ENCODE measurements around the gene RUNX2.

DNA sequence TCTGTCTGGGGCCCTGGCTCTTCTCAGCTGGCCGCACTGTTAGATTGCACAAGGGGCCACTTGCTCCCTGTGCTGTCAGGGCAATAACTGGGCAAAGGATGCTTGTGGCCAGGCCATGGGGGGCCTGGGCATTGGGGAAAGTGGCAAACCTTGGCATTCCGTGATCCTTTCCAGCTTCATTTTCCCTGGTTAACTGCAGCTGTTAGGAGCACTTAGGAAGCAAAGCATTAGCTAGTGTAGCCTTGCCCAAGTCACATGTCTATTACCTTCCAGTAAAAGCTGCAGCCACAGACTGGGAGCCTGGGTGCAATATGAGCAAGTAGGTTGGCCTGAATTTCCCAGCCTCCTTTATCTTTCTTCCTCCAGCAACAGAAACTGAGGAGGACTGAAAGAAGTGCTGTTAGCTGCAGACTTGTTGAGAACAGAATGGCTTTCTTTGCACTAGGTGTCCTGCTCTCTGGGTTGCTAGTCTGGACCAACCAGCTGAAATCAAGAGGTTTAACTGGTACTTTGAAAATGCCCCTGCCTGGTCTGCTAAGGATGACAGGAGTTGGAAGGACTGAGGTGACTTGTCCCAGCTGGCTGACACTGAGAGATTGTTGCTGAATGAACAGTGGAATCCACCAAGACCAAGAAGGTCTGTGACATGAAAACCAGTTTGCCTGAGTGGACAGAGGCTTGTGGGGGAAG lies 361.9 kb downstream of the RUNX2 start:
- TF ChIP-seq, protein P1, sequence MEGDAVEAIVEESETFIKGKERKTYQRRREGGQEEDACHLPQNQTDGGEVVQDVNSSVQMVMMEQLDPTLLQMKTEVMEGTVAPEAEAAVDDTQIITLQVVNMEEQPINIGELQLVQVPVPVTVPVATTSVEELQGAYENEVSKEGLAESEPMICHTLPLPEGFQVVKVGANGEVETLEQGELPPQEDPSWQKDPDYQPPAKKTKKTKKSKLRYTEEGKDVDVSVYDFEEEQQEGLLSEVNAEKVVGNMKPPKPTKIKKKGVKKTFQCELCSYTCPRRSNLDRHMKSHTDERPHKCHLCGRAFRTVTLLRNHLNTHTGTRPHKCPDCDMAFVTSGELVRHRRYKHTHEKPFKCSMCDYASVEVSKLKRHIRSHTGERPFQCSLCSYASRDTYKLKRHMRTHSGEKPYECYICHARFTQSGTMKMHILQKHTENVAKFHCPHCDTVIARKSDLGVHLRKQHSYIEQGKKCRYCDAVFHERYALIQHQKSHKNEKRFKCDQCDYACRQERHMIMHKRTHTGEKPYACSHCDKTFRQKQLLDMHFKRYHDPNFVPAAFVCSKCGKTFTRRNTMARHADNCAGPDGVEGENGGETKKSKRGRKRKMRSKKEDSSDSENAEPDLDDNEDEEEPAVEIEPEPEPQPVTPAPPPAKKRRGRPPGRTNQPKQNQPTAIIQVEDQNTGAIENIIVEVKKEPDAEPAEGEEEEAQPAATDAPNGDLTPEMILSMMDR (IDR thresholded peaks at IDR 0.05; ENCODE audit: poor library complexity) = no peak
- TF ChIP-seq EZH2phosphoT487 (IDR thresholded peaks at IDR 0.05; ENCODE audit: low read depth, severe bottlenecking, unreplicated experiment) = no peak

Data from hepatocyte (in vitro differentiated cells).